ENCODE measurements around the gene EHD3. TPM values are rescaled to one million over a fixed set of nuclear protein-coding genes. Genes with fewer than 3 reads are reported as not detected.

EHD3 gene
- total RNA-seq, 1 experiment from 2014 or later: 8.1 TPM

- Histone ChIP-seq H3K9me3 (replicated peaks) (no peaks in the 10 kb centered on the region; the same call in 1 of the 2 replicates), H3K27me3 (replicated peaks) (no peaks in the 10 kb centered on the region), H3K4me1 (replicated peaks) (peaks cover 26% of the 10 kb centered on the region), H3K4me3 (no peak overlapping the region), H3K36me3 (no peaks in the 10 kb centered on the region), H3K27ac (no peak overlapping the region)
- DNase-seq (ENCODE audit: low read depth in 1 of 2, low spot score in 2 of 2): no peak
These were observed 83.4 kb downstream of the EHD3 start for GRCh38 chr2:31317396-31317795.

GRCh38 chr2:31318361-31319336 is 84.7 kb downstream of the EHD3 start:
- no peaks in the 10 kb centered on the region for H3K36me3 ChIP-seq
- H3K27me3 ChIP-seq (replicated peaks): no peaks in the 10 kb centered on the region
- peak; percentile 82 to 86 for DNase-seq (ENCODE audit: low read depth in 1 of 2, low spot score in 2 of 2)
- H3K9me3 ChIP-seq (replicated peaks): no peaks in the 10 kb centered on the region; the same call in 1 of the 2 replicates
- peaks cover 28% of the 10 kb centered on the region for H3K4me1 ChIP-seq (replicated peaks)
- H3K4me3 ChIP-seq: no peak overlapping the region
- peak overlapping the region; percentile 3 for H3K27ac ChIP-seq

Other genes starting within 250 kb of the EHD3 start
- gene GALNT14, start 95.7 kb upstream of the EHD3 start, total RNA-seq (2014; rRNA removed; shearing (Covaris generic)): 0.21 TPM in 1 of 2 replicates, not detected in the other
- gene CAPN14, start 16.6 kb upstream of the EHD3 start, total RNA-seq (2014; rRNA removed; shearing (Covaris generic)): 0.41 TPM in 1 of 2 replicates, not detected in the other
- gene XDH, start 180.6 kb downstream of the EHD3 start, total RNA-seq (2014; rRNA removed; shearing (Covaris generic)): 0.05 TPM in 1 of 2 replicates, not detected in the other

Data from SJSA1 (cell line).